HepG2 (cell line): ENCODE data around the gene SOX12. TPM values are rescaled to one million over a fixed set of nuclear protein-coding genes. Genes with fewer than 3 reads are reported as not detected.

Experiments
- ATAC-seq: fragments of 200-7000 bp; cut with Tn5 transposase; 3 replicates; pipeline ENCODE4 v1.9.1; 2020; ENCODE audit warnings: mild to moderate bottlenecking, moderate library complexity
- BruUV-seq: library from RNA; stranded (reverse); fragments of 400-500 nt; replicated peaks from 2 replicates; lab custom pipeline; 2021; lab: Mats Ljungman, UMichigan
- CTCF ChIA-PET: fragments of 300-600 bp; formaldehyde crosslinking; extraction: SDS; loops from one replicate; lab custom pipeline; 2021; ENCODE audit warnings: low total read pairs, inconsistent platforms, low intra/inter-chr PET ratio; lab: Yijun Ruan, JAX
- POLR2A ChIA-PET: fragments of 350-600 bp; sonication (Branson Sonifier 250); formaldehyde crosslinking; loops from one replicate; lab custom pipeline; 2020; ENCODE audit warnings: antibody characterized with exemption, inconsistent platforms; lab: Yijun Ruan, JAX
- DNase-seq: peaks from one replicate; pipeline ENCODE4 v3.0.0-alpha.2; 2015; ENCODE audit warnings: low spot score
- FAIRE-seq: peaks from 3 replicates; lab custom pipeline; 2011; peaks lifted over from hg19 to GRCh38; lab: Jason Lieb, UNC
- H2AFZ ChIP-seq: one replicate; pipeline ENCODE4 v1.6.1; 2011; ENCODE audit warnings: low read length, inconsistent platforms
- H3K27ac ChIP-seq: fragments of 300-600 bp; 3 replicates; pipeline ENCODE4 v1.8.0; 2011; ENCODE audit warnings: mixed run types, mild to moderate bottlenecking, mixed read lengths, low read length, inconsistent platforms; ENCODE audit not compliant: insufficient read depth; ENCODE audit errors: extremely low read length
- H3K27me3 ChIP-seq, 2 experiments: fragments of 200-600 bp in 1 of 2; 2 replicates in 1 of 2; 3 replicates in 1 of 2; pipeline versions ENCODE4 v1.6.0 to v1.8.0; 2011; ENCODE audit warnings: low read length in 2 of 2, mild to moderate bottlenecking in 2 of 2, moderate library complexity in 2 of 2, inconsistent platforms in 1 of 2; ENCODE audit not compliant: insufficient read depth in 2 of 2, control insufficient read depth in 1 of 2
- H3K36me3 ChIP-seq, 2 experiments: fragments of 200-600 bp in 1 of 2; replicated peaks in 1 of 2; 2 replicates in 1 of 2; 3 replicates in 1 of 2; pipeline versions ENCODE4 v1.5.1 to v1.8.0; 2011; ENCODE audit warnings: low read length in 2 of 2, inconsistent platforms in 1 of 2; ENCODE audit not compliant: insufficient read depth in 2 of 2, control insufficient read depth in 1 of 2
- H3K4me1 ChIP-seq: 2 replicates; pipeline ENCODE4 v1.5.1; 2012; ENCODE audit warnings: low read length, inconsistent platforms; ENCODE audit not compliant: insufficient read depth
- H3K4me2 ChIP-seq: 2 replicates; pipeline ENCODE4 v1.6.0; 2011; ENCODE audit warnings: low read depth, low read length, inconsistent platforms
- H3K4me3 ChIP-seq, 3 experiments: fragments of 200-600 bp in 1 of 3; sonication (generic), shearing (Covaris generic) in 1 of 3; replicated peaks in 1 of 3; 2 replicates each; pipeline ENCODE4 v1.5.1; 2011 to 2016; ENCODE audit warnings: low read length in 3 of 3, inconsistent platforms in 2 of 3, low read depth in 2 of 3, mild to moderate bottlenecking in 2 of 3, control low read depth in 1 of 3, mixed read lengths in 1 of 3; ENCODE audit not compliant: insufficient read depth in 1 of 3
- H3K79me2 ChIP-seq: one replicate; pipeline ENCODE4 v1.6.1; 2011; ENCODE audit warnings: low read length, inconsistent platforms; ENCODE audit not compliant: insufficient read depth
- H3K9ac ChIP-seq: 2 replicates; pipeline ENCODE4 v1.6.0; 2011; ENCODE audit warnings: mild to moderate bottlenecking, low read depth, low read length, inconsistent platforms; ENCODE audit not compliant: insufficient read depth
- H3K9me3 ChIP-seq: 2 replicates; pipeline ENCODE4 v1.5.1; 2012; ENCODE audit warnings: mild to moderate bottlenecking, low read length
- H4K20me1 ChIP-seq: 2 replicates; pipeline ENCODE4 v1.6.0; 2011; ENCODE audit warnings: inconsistent platforms, mild to moderate bottlenecking, low read length, moderate library complexity; ENCODE audit not compliant: insufficient read depth
- ETS1 ChIP-seq: sonication (generic); formaldehyde crosslinking; IDR thresholded peaks from 2 replicates; pipeline ENCODE4 v1.4.0; 2020; ENCODE audit warnings: missing genetic modification reagents
- GATA4 ChIP-seq: sonication (generic); IDR thresholded peaks from 2 replicates; pipeline ENCODE4 v1.6.1; 2016; ENCODE audit warnings: antibody characterized with exemption, low read depth, borderline replicate concordance
- PATZ1 ChIP-seq: sonication (generic); formaldehyde crosslinking; IDR thresholded peaks from 2 replicates; pipeline ENCODE4 v1.4.0; 2020; ENCODE audit warnings: missing genetic modification reagents
- ZBTB44 ChIP-seq: sonication (generic); formaldehyde crosslinking; IDR thresholded peaks from 2 replicates; pipeline ENCODE4 v1.4.0; 2020; ENCODE audit warnings: missing genetic modification reagents
- ZNF121 ChIP-seq: sonication (generic); formaldehyde crosslinking; IDR thresholded peaks from 2 replicates; pipeline ENCODE4 v1.5.0; 2020; ENCODE audit warnings: mild to moderate bottlenecking, missing genetic modification reagents
- ZNF251 ChIP-seq: sonication (generic); formaldehyde crosslinking; IDR thresholded peaks from 2 replicates; pipeline ENCODE4 v1.9.0; 2021; ENCODE audit warnings: mild to moderate bottlenecking, missing genetic modification reagents
- ZNF281 ChIP-seq: sonication (generic); formaldehyde crosslinking; IDR thresholded peaks from 2 replicates; pipeline ENCODE4 v1.4.0; 2020; ENCODE audit warnings: missing genetic modification reagents, borderline replicate concordance
- ZNF468 ChIP-seq: sonication (generic); formaldehyde crosslinking; IDR thresholded peaks from 2 replicates; pipeline ENCODE4 v1.8.0; 2022; ENCODE audit warnings: mild to moderate bottlenecking, moderate library complexity, missing genetic modification reagents
- ZNF691 ChIP-seq: sonication (generic); formaldehyde crosslinking; IDR thresholded peaks from 2 replicates; pipeline ENCODE4 v1.4.0; 2020; ENCODE audit warnings: missing genetic modification reagents, low read depth, mild to moderate bottlenecking, borderline replicate concordance
- WGBS: methylation state at CpG from one replicate; pipeline ENCODE4 v1.1.6; 2017; ENCODE audit warnings: low lambda C conversion rate; 5-methylcytosine and 5-hydroxymethylcytosine counted together
- in situ Hi-C: cut with HindIII; loops from 2 replicates; pipeline ENCODE4 v1.10.0; 2017; ENCODE audit warnings: low pct_unique_long_range_greater_than_20kb; ENCODE audit not compliant: extremely low pct_ligation_motif_present
- intact Hi-C: fragments of 100-400 bp; cut with micrococcal nuclease; formaldehyde crosslinking; loops from one replicate; pipeline ENCODE4 v1.10.0; 2022; ENCODE audit not compliant: unreplicated experiment
- polyA plus RNA-seq, 8 experiments: library from polyadenylated mRNA; depleted of rRNA in 3 of 8; stranded (reverse) in 7 of 8; unstranded in 1 of 8; fragments of >200 nt; fragmentation: Illumina TruSeq in 4 of 8; extraction: Trizol in 4 of 8; gene quantifications; 2 replicates each; pipeline versions ENCODE4 v1.2.1 to v1.2.3, GENCODE V29; 2011 to 2016; ENCODE audit warnings: low read depth in 4 of 8, missing spikeins in 1 of 8, mixed read lengths in 1 of 8; ENCODE audit not compliant: insufficient read depth in 1 of 8
- total RNA-seq, 5 experiments: library from RNA; depleted of rRNA; stranded (reverse); fragments of >200 nt; fragmentation: Illumina TruSeq; extraction: Trizol; gene quantifications; 2 replicates each; pipeline ENCODE4 v1.2.3, GENCODE V29; 2016; ENCODE audit warnings: low read depth in 1 of 5

SOX12 gene
- total and polyA plus RNA-seq, 2 of the 13 experiments (the other 11 are each of a cell fraction or from before 2014, with no cell fraction given), result 10.0 to 18.7 TPM

- no peak for TF ChIP-seq ZNF691
Observed at GRCh38 chr20:301886-302848, 23.2 kb upstream of the SOX12 start (continued).

GRCh38 chr20:305745-306144 is 19.6 kb upstream of the SOX12 start:
- H2AFZ ChIP-seq, result no peak overlapping the region
- no peak for ATAC-seq

More at GRCh38 chr20:305745-306144, 19.6 kb upstream of the SOX12 start:
- Histone ChIP-seq H3K36me3 (no peaks in the 10 kb centered on the region), H3K27me3 (no peaks in the 10 kb centered on the region; a peak in 1 of 5 replicates), H4K20me1 (peaks cover 2% of the 10 kb centered on the region), H3K9ac (no peak overlapping the region), H3K79me2 (peaks cover 6% of the 10 kb centered on the region), H3K4me1 (peaks cover 49% of the 10 kb centered on the region), H3K4me3 (no peak overlapping the region), H3K4me2 (no peak overlapping the region), H3K27ac (no peak overlapping the region), H3K9me3 (no peaks in the 10 kb centered on the region)
- intact Hi-C loops (no loop called here), in situ Hi-C loops (no loop called here)
- BruUV-seq, result no TSS peak
- DNase-seq, result no peak
- ChIA-PET CTCF (no interaction called here), POLR2A (interaction anchor here (1.3 kb wide), 1 partner anchor 18 kb away, joined by 4 read pairs; no protein-coding TSS in a partner anchor)
- TF ChIP-seq ZNF468 (CRISPR knock-in tag), result no peak
- no peak for TF ChIP-seq ZNF281
- no peak for TF ChIP-seq ZNF251
- TF ChIP-seq ZNF121 (CRISPR knock-in tag), result peak; percentile 72
- TF ChIP-seq GATA4, result no peak
- no peak for TF ChIP-seq ZBTB44 (CRISPR knock-in tag)
- no peak for TF ChIP-seq ETS1 (CRISPR knock-in tag)
- TF ChIP-seq PATZ1 (CRISPR knock-in tag), result no peak
- 31% methylated on average over 11 of the region's 11 CpGs for WGBS
- no peak for FAIRE-seq
